Transverse colon (tissue), 4 donors: ENCODE data around the gene IFT122. TPM values are rescaled to one million over a fixed set of nuclear protein-coding genes. Genes with fewer than 3 reads are reported as not detected.

Source experiments
- DNase-seq: peaks from one replicate; pipeline ENCODE4 v3.0.0-alpha.2; 2019
- H3K27ac ChIP-seq, 4 donors: fragments of 200-600 bp; sonication (generic); 2 replicates each; pipeline ENCODE4 v1.5.1; 2016 to 2018; ENCODE audit warnings: inconsistent platforms in 4 of 4
- H3K27me3 ChIP-seq: fragments of 200-600 bp; sonication (generic); 2 replicates; pipeline ENCODE4 v1.5.1; 2017; ENCODE audit warnings: inconsistent platforms
- H3K36me3 ChIP-seq, 4 donors: fragments of 200-600 bp; sonication (generic); 2 replicates each; pipeline ENCODE4 v1.5.1; 2017 to 2019; ENCODE audit warnings: inconsistent platforms in 4 of 4
- H3K4me1 ChIP-seq, 4 donors: fragments of 200-600 bp; sonication (generic); 2 replicates each; pipeline ENCODE4 v1.5.1; 2017 to 2020; ENCODE audit warnings: inconsistent platforms in 4 of 4
- H3K4me3 ChIP-seq, 4 donors: fragments of 200-600 bp; sonication (generic); 1 replicate in 1 of 4; 2 replicates in 3 of 4; pipeline versions ENCODE4 v1.5.1 to v1.6.1; 2017 to 2019; ENCODE audit warnings: inconsistent platforms in 4 of 4
- H3K9me3 ChIP-seq, 2 donors: fragments of 200-600 bp; sonication (generic); 2 replicates each; pipeline ENCODE4 v1.5.1; 2017 to 2019; ENCODE audit warnings: inconsistent platforms in 2 of 2
- EP300 ChIP-seq: sonication (generic); formaldehyde crosslinking; IDR thresholded peaks from one replicate; pipeline ENCODE4 v1.6.1; 2017; ENCODE audit warnings: antibody characterized with exemption, low read depth
- POLR2A ChIP-seq: fragments of 450-650 bp; IDR thresholded peaks from one replicate; pipeline ENCODE4 v1.6.1; 2016; ENCODE audit warnings: antibody characterized with exemption, mild to moderate bottlenecking, moderate library complexity
- POLR2AphosphoS5 ChIP-seq, 3 donors: sonication (generic); formaldehyde crosslinking; IDR thresholded peaks; one replicate each; pipeline ENCODE4 v1.6.1; 2016; ENCODE audit warnings: antibody characterized with exemption in 3 of 3
- WGBS, 2 donors: methylation state at CpG; one replicate each; pipeline ENCODE4 v1.1.5; 2018; ENCODE audit warnings: low coverage in 1 of 2; 5-methylcytosine and 5-hydroxymethylcytosine counted together
- in situ Hi-C, 4 donors: fragments of 200-750 bp; cut with MboI; loops; one replicate each; pipeline versions ENCODE4 v1.15.0 to v1.15.1; 2017; ENCODE audit warnings: low sequenced_read_pairs in 3 of 4, low pct_ligation_motif_present in 1 of 4, low pct_unique_long_range_greater_than_20kb in 1 of 4
- intact Hi-C: fragments of 100-400 bp; cut with DNase I; formaldehyde crosslinking; loops from one replicate; pipeline ENCODE4 v1.15.1; 2023; ENCODE audit warnings: low total_unique reads
- total RNA-seq, 4 donors: library from RNA; depleted of rRNA; stranded (reverse); fragments of >200 nt; gene quantifications; one replicate each; pipeline ENCODE4 v1.1.0, GENCODE V29; 2016
- TF ChIP-seq, protein P1 (sequence below), 5 experiments: fragments of 200-600 bp in 3 of 5; fragments of 450-650 bp in 2 of 5; sonication (generic) in 3 of 5; IDR thresholded peaks; 1 replicate in 2 of 5; 2 replicates in 3 of 5; pipeline ENCODE4 v1.5.1; 2016 to 2017; ENCODE audit warnings: antibody characterized with exemption in 5 of 5, inconsistent platforms in 3 of 5, mild to moderate bottlenecking in 2 of 5, moderate library complexity in 1 of 5

The IFT122 gene
- total RNA-seq, 4 donors from 2014 or later: 15.0 to 77.6 (median 16.7) TPM

- Histone ChIP-seq H3K27ac (peak overlapping the region; percentile 91 to 96 (median 92)), H3K36me3 (peaks cover 0 to 4% (median 0%) of the 10 kb centered on the region in 4 donors), H3K27me3 (no peaks in the 10 kb centered on the region), H3K4me1 (peaks cover 15 to 44% (median 26%) of the 10 kb centered on the region in 4 donors), H3K4me3 (no peak overlapping the region), H3K9me3 (no peaks in the 10 kb centered on the region)
- in situ Hi-C loops (no loop called here), intact Hi-C loops (no loop called here)
- DNase-seq: no peak
- TF ChIP-seq, protein P1, sequence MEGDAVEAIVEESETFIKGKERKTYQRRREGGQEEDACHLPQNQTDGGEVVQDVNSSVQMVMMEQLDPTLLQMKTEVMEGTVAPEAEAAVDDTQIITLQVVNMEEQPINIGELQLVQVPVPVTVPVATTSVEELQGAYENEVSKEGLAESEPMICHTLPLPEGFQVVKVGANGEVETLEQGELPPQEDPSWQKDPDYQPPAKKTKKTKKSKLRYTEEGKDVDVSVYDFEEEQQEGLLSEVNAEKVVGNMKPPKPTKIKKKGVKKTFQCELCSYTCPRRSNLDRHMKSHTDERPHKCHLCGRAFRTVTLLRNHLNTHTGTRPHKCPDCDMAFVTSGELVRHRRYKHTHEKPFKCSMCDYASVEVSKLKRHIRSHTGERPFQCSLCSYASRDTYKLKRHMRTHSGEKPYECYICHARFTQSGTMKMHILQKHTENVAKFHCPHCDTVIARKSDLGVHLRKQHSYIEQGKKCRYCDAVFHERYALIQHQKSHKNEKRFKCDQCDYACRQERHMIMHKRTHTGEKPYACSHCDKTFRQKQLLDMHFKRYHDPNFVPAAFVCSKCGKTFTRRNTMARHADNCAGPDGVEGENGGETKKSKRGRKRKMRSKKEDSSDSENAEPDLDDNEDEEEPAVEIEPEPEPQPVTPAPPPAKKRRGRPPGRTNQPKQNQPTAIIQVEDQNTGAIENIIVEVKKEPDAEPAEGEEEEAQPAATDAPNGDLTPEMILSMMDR (IDR thresholded peaks at IDR 0.05): no peak
- peak in 1 of 3 donors; percentile 5 for TF ChIP-seq POLR2AphosphoS5 (IDR thresholded peaks at IDR 0.05)
- WGBS, 2 donors: 29 to 38% methylated on average over 4 of the region's 4 CpGs
Measured at GRCh38 chr3:129441782-129442181, 1.8 kb downstream of the IFT122 start.

GRCh38 chr3:129442486-129442885 is 2.5 kb downstream of the IFT122 start:
- in situ Hi-C loops: no loop called here
- Histone ChIP-seq H3K27ac (peak overlapping the region; percentile 91 to 96 (median 92)), H3K4me3 (no peak overlapping the region), H3K4me1 (peaks cover 15 to 40% (median 26%) of the 10 kb centered on the region in 4 donors), H3K27me3 (no peaks in the 10 kb centered on the region), H3K36me3 (no peaks in the 10 kb centered on the region), H3K9me3 (no peaks in the 10 kb centered on the region)
- TF ChIP-seq EP300 (no peak), POLR2AphosphoS5 (IDR thresholded peaks at IDR 0.05) (no peak), POLR2A (no peak)
- TF ChIP-seq, protein P1 (IDR thresholded peaks at IDR 0.05): no peak
- no peak for DNase-seq
- WGBS, 2 donors: 72 to 76% methylated on average over 2 of the region's 2 CpGs
- intact Hi-C loops: no loop called here

DNA sequence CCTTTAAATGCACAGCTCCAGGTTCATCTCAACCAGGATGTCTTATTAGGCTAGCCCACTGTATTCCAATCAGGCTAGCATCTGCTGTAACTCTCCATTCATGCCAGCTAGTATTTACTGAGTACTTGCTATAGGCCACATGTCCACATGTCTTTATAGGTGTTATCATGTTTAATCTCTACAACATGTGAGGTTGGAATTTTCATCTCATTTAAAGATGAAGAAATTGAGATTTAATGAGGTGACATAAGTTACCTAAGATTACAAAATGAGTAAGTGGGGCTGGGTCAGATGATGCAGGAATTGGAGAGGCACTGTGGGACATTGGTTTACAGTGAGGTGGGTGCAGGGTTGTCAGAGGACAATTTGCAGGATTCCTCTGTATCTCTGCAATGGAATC is 2.9 kb downstream of the IFT122 start:
- intact Hi-C loops: no loop called here
- H3K9me3 ChIP-seq: no peaks in the 10 kb centered on the region
- no peaks in the 10 kb centered on the region for H3K27me3 ChIP-seq
- no peak overlapping the region for H3K4me3 ChIP-seq
- H3K4me1 ChIP-seq: peaks cover 15 to 36% (median 25%) of the 10 kb centered on the region in 4 donors
- H3K36me3 ChIP-seq: no peaks in the 10 kb centered on the region
- TF ChIP-seq, protein P1 (IDR thresholded peaks at IDR 0.05): no peak
- in situ Hi-C loops: no loop called here
- H3K27ac ChIP-seq: peak overlapping the region in 3 of 4 donors; percentile 92 to 96 (median 93)
- no peak for DNase-seq

DNA sequence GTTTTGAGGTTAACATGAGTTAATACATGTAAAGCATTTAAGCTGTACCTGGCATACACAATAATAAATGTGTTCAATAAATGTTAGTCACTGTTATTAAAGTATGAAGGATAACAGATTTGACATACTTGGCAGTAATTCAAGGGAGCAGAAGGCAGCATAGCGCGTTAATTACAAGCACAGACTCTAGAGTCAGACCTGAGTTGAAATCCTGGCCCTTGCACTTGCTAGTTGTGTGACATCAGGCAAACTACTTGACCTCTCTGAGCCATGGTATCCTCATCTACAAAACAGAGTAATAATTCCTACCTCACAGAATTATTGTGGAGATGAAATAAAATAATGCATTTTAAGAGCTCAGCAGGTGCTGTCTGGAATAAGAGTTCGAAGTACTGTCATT is 5.4 kb downstream of the IFT122 start:
- H3K36me3 ChIP-seq: no peaks in the 10 kb centered on the region
- WGBS, 2 donors: 50 to 86% methylated on average over 2 to 3 of the region's 3 CpGs
- H3K4me3 ChIP-seq: no peak overlapping the region
- DNase-seq: no peak
- no peaks in the 10 kb centered on the region for H3K9me3 ChIP-seq
- no peak overlapping the region for H3K27ac ChIP-seq
- no peaks in the 10 kb centered on the region for H3K27me3 ChIP-seq
- TF ChIP-seq POLR2A (no peak), EP300 (no peak), POLR2AphosphoS5 (IDR thresholded peaks at IDR 0.05) (no peak)
- TF ChIP-seq, protein P1 (IDR thresholded peaks at IDR 0.05): no peak
- H3K4me1 ChIP-seq: peaks cover 10 to 23% (median 17%) of the 10 kb centered on the region in 4 donors
- in situ Hi-C loops (no loop called here), intact Hi-C loops (no loop called here)
